DMS 273 treated with DMSO at 0.1 percent for 48 hours (cell line): ENCODE measurements around the gene EML5.

Experiments used
- DNase-seq: peaks from one replicate; lab custom pipeline; 2025; lab: John Stamatoyannopoulos, UW

The EML5 gene

GRCh38 chr14:88707088-88707487, 85.7 kb downstream of the EML5 start:
- no peak for DNase-seq

- no peak for DNase-seq
Observed at GRCh38 chr14:88706425-88706824, 86.3 kb downstream of the EML5 start.

- no peak for DNase-seq
Observed at GRCh38 chr14:88698651-88699050, 94.1 kb downstream of the EML5 start.

- DNase-seq: no peak
Observed at GRCh38 chr14:88695870-88696269, 96.9 kb downstream of the EML5 start.

DNA sequence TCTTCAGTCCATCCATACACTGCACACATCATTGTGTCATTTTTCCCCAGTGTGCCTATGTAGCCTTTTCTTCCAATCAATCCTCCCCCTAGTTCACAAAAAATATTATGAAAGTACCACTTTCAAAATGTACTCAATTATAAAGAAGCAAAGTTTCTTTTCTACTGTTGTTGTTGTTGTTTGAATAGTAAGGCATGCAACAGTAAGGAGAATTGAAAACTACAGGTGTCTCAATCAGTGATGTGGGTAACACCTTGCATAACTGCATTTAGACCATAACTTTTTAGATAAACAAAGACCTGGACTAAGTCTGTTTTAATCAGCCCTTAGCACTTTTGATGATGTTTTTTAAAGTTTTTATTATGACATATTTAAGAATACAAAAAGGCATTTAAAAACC, 104.4 kb downstream of the EML5 start:
- DNase-seq: no peak

GRCh38 chr14:88683119-88683518, 109.6 kb downstream of the EML5 start:
- no peak for DNase-seq

DNA sequence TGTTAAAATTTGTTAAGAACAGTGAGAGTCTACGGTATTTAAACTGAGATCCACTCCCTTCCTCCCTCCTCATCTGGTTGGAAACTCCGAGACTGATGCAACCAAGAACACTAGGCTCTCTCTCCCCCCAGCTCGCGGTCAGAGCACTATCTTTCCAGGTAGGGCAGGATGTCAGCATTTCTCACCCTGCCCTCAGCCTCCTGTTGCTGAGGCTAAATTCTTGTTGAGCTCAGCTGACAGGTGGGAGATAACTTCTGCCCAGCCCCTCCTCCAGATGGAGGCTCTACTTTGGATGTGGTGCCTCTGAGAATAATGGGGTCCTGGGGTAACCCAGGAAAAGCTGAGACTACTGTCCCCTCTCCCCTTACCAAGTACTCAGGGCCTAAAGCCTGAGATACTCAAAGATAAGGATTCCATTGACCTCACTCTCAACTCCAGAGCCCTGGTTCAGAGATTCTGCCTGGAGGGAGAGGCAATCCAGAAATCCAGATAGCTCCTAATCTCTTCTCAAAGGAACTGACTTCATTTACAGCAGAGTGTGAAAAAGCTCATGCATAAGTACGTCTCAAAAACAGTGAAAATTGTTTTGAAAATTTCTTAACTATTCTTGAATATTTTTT, 110.1 kb downstream of the EML5 start:
- no peak for DNase-seq

DNA sequence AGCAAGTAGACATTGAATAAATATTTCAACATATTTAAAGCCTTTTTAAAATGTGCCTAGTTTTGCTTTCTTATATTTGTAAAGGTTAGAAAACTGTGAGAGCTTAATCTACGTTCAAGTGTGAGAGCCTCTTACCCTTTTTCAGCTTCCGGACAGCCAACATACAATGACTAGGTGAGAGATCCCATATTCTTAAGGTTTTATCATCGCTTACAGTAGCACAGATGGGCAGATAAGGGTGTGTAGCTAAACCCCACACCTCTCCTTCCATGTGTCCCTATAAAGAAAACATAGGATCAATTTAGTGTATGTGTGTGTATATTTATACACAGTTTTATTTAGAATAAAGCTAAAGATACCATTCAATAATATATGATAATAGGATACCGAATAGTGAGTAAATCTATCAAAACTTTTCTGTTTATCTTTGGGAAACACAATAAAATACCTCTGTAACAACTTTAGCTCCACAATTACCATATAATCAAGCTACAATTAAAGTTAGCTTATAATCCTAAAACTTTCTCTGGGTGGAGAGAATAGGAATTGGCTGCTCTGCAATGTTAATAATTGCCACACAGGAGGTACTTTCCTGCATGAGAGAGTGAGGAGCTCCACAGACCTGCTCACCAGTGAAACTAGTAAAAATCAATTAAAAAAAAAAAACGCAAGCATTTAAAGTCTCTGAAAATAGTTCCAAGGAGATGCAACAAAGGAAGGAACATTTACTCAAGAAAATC, 110.8 kb downstream of the EML5 start:
- DNase-seq: no peak

DNA sequence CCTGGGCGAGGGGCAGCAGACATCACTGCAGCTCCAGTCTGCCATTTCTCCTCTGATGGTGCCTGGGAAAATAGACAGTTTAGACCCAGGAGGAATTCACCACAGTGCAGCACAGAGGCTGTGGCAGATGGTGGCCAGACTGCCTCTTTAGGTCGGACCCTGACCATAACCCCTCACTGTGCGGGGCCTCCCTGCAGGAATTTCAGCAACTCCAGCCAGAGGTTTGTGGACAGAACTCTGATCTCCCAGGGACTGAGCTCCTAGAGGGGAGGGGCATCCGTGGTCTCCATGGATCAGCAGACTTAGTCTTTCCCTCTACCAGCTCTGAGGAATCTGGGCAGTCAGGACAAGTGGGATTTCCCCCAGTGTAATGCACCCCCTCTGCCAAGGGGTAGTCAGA, 123.4 kb downstream of the EML5 start:
- DNase-seq: no peak

- DNase-seq: no peak
Observed at GRCh38 chr14:88668448-88669116, 124.2 kb downstream of the EML5 start.

GRCh38 chr14:88667555-88668273, 125.0 kb downstream of the EML5 start:
- DNase-seq: peak; percentile 50

DNA sequence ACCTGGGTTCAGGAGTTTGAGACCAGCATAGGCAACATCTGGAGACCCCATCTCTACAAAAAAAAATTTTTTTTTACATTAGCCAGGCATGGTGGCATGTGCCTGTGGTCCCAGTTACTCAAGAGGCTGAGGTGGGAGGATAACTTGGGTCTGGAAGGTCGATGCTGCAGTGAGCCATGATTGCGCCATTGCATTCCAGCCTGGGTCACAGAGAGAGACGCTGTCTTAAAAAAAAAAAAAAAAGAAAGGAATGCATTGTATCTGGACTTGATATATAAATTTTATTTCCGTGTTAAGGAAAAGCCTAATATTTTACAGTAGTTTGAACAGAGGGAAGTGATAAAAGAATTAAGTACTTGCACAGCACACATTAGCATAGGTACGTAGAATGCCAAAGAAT, 132.7 kb downstream of the EML5 start:
- DNase-seq: no peak

DNA sequence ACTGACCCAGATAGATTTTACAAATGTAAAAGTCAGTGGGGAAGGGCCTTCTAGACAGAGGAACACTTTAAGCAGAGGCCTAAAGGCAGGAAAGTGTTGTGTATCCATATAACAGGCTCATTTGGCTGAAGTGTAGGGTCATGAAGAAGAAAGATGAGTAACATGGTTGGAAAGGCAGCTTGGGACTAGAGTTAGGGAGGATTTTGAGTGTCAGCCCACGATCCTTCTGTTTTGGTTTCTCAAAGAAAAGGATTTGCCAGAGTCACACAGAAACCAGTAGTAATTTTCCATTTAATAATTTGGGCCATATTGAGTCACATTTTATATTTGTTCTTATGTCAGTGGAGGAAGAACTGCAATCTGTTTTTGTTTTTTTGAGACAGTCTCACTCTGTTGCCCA, 153.5 kb downstream of the EML5 start:
- DNase-seq: no peak

DNA sequence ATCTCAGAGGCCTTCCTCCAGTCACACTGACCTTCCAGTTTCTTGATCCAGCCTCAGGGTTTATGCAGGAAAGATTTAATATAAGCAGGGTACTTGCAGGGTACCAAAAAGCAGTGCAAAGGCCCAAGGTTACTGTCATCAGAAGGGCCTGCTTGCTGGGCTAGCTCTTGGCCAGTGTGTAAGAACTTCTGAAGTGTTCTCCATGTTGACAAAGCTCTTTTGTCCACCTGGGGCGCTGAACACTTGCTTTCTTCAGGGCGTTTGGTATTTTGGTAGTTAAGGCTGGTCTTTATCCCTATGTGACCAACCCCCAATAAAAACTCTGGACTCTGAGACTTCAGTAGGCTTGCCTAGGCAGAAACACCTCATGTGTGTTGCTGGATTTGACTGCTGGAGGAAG, 160.2 kb downstream of the EML5 start:
- no peak for DNase-seq

DNA sequence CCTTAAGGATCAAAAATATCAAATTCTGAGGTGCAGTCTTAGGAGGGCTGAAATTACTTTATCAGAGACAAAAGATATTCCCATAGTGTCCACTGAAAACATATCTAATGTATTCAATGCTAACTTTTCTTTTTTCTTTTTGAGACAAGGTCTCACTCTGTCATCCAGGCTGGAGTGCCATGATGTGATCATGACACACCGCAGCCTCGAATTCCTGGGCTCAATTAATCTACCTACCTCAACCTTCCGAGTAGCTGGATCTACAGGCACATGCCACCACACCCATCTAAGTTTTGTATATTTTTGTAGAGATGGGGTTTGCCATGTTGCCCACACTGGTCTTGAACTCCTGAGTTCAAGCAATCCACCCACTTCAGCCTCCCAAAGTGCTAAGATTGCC, 161.7 kb downstream of the EML5 start:
- DNase-seq: no peak

GRCh38 chr14:88630565-88630964, 162.2 kb downstream of the EML5 start:
- DNase-seq: no peak

DNA sequence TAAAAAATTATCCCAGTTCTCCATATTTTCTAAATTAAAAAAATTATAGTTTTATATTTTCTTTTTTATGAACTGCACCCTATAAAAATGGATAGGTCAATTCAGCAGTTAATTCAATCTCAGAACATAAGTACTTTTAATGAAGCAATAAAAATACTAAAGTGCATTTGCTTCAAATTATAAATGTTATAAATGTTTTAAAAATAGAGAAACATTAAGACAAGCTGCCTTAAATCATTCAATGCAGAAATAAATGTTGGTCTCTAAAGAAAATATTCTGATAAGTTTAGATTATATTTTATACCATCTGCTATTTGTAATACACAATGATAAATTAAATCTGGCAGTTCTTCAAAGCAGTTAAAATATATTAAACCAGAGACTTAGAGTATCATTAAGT, 164.3 kb downstream of the EML5 start:
- no peak for DNase-seq

DNA sequence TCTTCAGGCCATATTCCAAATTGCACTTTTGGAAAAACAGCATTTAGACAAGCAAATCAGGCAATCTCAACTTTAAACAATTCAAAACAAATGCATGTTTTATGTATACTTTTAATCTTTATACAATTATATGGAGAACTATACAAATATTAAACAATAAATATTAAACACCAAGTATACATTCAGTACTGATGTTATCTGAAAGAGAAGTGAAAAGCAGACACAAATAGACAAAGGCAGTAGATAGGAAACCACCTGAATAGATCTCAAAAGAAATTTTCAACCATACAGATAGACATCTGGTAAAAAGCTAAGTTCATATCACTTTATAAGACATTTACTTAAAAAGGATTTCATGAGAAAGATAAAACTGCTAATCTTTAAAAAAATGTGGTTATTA, 164.7 kb downstream of the EML5 start:
- DNase-seq: no peak

DNA sequence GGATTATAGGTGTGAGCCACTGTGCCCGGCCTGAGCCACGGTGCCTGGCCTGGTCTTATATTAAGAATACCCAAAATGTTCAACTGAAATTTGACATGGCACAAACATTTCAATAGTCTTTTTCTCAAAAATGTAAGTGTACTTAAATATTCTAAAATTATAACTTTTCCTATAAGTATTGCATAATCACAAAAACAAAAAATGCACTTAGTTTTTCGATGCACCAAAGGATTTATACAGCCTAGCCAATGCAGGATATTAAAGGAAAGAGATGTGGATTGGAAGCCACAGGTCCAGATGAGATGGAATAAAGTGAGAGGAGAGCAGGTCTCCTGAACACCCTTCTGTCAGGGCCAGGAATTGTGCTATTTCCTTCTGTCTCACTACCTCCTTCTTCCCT, 167.1 kb downstream of the EML5 start:
- no peak for DNase-seq

- no peak for DNase-seq
Observed at GRCh38 chr14:88621100-88621499, 171.7 kb downstream of the EML5 start.

GRCh38 chr14:88618476-88618875, 174.3 kb downstream of the EML5 start:
- DNase-seq: no peak

DNA sequence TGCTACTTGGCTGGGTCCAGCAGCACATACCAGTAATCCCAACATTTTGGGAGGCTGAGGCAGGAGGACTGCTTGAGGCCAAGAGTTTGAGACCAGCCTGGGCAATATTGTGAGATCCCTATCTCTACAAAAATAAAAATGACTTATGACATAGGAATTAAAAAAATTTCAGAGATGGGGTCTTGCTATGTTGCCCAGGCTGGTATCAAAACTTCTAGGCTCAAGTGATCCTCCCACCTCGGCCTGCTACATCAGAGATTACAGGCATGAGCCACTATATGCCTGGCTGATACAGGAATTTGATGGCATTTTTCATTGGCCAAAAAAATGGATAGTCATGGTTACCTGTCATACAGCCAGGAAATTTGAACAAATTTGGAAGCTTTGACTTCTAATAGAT, 175.3 kb downstream of the EML5 start:
- no peak for DNase-seq

GRCh38 chr14:88616697-88617096, 176.1 kb downstream of the EML5 start:
- no peak for DNase-seq
